Activated T-helper 1 cell treated with Interleukin-2 at 50 U/mL for 16 hours (primary cell): ENCODE results near the gene IER5L.
A peak's percentile ranks its signal among the peaks of the same experiment; 100 is the strongest.
"Not testable (repeated sequence)": the region's sequence is repeated elsewhere in the genome, so short reads cannot be mapped to it uniquely, and the experiment has no call there.

Experiments used
- DNase-seq: peaks from one replicate; pipeline ENCODE4 v3.0.0-alpha.2; 2020; ENCODE audit warnings: low read depth

Gene IER5L

DNA sequence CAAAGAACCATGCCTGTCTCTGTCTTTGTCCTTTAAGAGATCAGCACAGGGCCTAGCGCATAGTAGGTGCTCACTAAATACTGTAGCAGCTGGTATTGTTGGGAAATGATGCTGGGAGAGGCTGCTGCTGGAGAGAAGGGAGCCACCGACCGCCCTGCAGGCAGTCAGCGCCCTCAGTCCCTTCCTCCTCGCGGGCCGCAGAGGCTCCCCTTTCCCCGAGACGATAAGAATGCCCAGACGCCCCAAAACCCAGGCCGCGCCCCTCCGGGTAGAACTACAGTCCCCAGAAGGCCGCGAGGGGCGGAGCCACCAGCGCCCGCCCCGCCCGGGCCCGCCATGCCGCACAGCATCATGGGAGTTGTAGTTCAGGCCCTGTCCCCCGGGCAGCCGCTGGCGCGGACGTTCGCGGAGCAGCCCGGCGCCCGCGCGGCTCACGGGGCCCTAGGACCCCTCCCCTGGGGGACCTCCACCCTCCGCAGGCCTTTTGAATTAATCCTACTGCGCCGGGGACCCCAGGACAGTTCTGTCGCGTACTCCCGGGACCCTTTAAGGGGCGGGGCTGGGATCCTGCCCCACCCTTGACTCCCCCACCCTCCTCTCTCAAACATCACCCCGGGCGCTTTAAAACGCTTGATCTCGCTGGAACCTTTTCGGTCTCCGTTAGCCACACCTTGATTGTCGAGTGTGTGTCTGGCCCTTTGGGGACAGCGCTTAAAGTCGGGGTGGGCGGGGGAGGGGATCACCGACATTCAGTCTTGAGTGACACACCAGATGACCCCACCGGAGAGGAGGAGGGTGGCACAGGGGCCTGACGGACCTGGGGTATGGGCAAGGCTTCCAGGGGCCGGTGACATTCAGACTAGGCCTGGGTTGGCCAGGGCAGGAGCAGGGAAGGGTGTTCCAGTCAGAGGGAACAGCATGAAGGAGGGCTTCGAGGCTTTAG, 24.8 kb upstream of the IER5L start:
- peak; percentile 85 for DNase-seq

DNA sequence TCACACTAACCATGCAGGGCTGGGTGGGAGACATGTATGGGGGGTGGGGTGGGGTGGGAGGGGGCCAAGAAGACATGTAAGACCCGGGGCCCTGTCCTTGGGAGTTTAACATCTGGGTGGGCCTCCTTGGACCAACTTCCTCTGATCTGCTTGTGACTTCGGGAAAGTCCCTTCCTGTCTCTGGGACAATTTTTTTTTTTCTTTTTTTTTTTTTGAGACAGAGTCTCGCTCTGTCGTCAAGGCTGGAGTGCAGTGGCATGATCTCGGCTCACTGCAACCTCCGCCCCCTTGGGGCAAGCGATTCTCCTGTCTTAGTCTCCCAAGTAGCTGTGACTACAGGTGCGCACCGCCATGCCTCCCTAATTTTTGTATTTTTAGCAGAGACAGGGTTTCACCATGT, 23.8 kb upstream of the IER5L start:
- no peak for DNase-seq

DNA sequence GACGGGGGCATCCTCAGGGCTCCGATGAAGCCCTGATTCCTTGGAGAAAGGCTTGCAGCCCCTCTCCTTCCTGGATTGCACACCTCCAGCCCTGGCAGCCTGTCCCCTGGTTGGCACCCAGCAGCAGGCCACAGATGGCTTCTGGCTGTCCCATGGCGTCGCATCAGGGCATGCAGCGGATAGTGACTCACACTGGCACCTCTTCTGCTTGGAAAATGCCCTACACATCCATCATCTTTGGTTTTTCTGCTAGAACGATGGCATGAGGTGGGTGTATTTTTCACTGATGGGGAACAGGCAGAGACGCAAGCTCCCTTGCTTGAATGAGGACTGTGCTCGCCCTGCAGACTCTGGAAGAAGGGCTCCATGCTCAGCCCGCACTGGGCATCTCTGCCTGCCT, 23.2 kb upstream of the IER5L start:
- DNase-seq = no peak

DNA sequence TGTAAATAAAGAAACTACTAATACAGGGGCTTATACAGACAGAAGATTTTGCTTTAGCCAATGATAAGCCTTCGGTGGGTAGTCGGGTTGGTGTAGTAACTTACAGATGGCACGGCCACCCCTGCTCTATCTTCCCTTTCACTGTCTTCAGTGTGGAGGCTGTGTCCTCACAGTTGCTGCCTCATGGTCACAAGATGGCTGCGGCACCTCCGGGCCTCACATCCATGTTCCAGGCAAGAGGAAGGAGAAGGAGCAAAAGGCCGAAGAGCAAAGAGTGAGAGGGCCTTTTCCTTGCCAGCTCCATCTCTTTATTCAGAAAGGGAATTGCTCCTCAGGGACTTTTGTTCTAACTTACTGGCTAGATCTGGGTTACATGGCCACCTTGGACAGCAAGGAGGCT, 22.2 kb upstream of the IER5L start:
- no peak for DNase-seq

DNA sequence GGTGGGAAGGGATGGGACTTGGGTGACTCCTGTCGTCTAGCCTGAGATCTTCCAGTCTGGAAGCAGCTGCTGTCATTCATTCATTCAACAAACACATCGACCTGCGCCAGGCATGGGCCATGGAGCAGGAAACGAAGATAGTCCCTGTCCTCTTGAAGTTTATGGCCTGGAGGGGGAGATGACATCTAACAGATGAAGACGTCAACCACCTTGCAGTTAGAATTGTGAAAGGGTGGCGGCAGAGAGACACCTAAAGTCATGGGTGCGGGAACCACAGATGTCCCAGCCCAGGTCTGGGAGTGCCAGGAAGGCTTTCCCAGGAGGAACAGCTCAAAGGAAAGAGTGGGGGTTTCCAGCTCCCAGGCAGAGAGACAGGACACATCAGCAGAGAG, 21.0 kb upstream of the IER5L start:
- no peak for DNase-seq

DNA sequence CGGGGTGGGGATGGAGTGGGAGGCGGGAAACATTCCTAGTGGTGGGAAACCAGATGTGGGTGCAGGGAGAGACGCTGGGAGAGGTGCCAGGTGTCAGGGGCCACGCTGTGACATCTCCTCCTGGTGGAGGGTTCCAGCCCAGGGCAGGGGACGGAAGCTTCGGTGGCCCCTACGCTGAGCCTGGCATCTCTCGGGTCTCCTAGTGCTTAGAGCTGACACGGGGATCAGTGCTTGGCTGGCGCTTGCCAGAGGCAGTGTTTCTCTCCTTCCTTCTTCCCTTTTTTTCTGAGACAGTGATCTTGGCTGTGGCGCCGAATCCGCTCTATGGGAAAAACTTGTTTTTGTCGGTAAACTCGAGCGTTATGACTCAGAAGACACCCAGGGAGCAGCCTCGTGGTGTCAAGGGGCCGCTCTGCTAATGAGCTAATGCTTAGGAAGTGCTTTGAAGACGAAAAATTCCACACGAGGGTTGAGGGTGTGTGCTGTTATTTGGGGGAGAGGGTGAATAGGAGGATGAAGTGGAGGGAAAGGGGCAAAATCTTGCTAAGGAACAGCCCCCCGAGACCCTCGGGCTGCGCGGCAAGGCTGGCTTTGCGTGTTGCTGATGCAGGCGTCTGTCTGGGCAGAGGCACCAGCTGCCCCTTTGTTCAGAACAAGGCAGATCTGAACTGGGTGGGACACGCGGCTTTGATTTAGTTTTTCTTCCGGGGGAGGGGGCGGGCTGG, 20.4 kb upstream of the IER5L start:
- DNase-seq = no peak

DNA sequence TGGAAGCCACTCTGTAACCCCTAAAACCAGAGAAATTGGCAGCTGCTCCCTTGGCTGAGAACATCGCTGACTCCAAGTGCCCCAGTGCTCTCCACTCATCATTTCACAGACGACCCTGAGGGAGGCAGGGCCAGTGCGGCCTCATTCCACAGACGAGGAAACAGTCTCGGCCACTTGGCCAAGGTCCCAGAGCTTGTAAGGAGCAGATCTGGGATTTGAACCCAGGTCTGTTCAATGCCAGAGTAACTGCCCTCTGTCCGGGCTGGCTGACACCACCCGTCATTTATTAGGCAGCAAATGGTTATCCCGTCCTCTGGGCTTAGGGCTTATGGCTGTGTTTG, 19.9 kb upstream of the IER5L start:
- DNase-seq = no peak

DNA sequence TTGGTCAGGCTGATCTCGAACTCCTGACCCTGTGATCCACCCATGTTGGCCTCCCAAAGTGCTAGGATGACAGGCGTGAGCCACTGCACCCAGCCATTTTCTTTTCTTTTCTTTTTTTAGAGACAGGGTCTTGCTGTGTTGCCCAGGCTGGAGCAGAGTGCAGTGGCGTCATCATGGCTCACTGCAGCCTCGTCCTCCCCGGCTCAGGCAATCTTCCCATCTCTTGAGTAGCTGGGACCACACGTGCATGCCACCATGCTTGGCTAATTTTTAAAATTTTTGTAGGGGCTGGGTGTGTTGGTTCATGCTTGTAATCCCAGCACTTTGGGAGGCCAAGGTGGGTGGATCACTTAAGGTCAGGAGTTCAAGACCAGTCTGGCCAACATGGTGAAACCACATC, 19.0 kb upstream of the IER5L start:
- DNase-seq = not testable (repeated sequence)

DNA sequence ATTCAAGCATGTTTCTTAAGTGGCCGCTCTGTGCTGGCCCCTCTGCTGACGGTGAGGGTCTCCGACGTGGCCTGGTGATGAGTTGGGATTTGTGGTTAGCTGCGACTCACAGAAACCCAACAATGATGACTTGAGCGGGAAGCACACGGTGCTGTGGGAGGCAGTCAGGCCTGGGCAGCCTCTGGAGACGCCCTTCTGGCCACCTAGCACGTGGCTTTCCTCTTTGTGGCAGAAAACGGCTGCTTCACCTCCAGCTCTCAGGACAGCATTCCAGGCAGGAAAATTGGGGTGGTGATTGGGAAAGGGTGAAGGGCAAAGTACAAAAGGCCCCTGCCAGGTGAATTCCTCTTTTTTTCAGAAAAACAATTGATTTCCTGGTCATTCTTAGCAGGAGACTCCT, 17.5 kb upstream of the IER5L start:
- no peak for DNase-seq

DNA sequence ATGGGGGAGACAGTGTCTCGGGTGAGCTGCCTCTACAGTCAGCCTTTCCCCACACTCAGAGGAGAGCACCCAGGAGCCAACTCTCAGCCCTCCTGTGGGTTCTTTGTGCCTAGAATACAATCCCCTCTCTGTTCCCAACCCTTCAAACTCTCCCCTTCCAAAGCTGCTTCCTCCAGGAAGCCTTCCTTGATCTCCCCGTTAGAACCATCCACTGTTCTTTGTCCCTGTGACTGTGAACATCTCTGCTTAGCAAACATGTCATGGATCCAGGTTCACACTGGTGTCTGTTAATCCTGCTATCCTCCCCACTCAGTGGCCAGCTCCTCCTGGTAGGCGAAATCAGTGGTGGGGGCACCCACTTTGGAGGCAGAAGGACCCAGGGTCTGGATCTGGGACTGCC, 16.2 kb upstream of the IER5L start:
- DNase-seq = no peak

DNA sequence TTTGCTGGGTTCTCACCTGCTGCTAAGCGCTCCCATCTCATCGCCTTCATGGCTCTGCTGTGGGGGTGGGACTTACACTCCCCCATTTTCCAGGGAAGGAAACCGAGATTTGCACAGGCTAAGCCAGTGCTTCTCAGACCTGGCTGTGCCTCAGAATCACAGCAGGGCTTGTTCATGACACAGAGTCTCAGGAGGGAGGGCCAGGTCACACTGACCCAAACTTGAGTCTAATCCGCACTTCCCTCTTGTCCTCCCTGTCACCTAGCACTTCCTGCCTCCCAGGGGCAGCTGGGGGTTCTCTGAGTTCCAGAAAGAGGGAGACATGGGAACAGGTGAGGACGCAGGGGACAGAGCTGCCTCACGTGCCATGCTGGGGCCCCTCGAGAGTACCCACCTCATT, 15.6 kb upstream of the IER5L start:
- no peak for DNase-seq

DNA sequence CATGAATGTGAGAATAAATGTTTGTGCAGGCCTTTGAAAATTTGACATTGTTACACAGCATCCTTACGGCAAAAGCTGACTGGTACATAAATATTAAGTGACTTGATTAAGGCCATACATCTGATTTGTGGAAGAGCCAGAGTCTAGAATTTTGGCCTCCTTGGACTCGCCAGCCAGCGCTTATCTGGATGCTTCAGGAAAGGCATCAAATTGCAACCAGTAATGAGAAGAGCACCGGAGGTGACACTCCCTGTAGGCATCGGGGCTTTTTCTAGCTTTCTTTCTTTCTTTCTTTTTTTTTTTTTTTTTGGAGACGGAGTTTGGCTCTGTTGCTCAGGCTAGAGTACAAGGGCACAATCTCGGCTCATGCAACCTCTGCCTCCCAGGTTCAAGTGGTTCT, 13.2 kb upstream of the IER5L start:
- no peak for DNase-seq

DNA sequence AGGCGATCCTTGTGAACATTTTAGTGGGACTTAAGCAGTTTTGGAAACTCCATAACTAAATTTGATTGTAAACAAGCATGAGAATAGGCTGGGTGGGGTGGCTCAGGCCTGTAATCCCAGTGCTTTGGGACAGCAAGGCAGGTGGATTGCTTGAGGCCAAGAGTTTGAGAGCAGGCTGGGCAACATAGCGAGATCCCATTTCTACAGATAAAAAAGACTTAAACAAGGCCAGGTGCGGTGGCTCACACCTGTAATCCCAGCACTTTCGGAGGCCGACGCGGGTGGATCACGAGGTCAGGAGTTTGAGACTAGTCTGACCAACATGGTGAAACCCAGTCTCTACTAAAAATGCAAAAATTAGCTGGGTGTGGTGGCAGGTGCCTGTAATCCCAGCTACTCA, 11.9 kb upstream of the IER5L start:
- DNase-seq = not testable (repeated sequence)

DNA sequence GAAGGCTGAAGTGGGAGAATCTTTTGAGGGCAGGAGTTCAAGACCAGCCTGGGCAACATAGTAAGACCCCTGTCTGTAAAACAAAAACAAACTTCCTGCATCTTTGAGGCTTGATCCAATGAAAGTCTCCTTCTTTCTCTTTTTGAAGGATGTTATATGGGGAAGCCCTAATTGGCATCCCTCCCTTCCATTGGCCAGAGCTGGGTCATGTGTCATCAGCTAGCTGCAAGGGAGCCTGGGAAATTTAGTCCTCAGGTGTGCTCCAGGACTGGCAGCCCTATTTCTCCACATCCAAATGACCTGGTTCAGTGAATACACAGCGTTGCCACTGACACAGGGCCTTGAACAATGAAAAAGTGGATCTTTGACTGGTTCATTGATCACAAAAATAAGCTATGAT, 9.0 kb upstream of the IER5L start:
- no peak for DNase-seq

DNA sequence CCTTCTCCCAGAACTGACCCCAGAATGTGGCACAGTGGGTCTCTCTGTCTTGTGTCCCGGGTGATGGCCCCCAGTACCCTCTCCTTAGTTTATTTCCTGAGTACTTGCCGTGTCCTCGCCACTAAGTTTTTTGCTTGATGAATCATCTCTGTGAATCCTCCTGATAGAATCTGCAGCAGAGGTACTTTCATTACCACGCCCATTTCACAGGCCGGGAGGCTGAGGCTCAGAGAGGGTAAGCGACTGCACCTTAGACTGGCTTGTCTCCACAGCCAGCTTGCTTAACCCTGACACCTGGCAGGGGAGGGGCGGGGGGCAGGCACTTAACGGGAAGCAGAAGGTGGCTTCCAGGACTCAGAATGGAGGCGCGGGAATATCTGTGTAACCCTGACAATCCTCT, 7.9 kb upstream of the IER5L start:
- DNase-seq = no peak

DNA sequence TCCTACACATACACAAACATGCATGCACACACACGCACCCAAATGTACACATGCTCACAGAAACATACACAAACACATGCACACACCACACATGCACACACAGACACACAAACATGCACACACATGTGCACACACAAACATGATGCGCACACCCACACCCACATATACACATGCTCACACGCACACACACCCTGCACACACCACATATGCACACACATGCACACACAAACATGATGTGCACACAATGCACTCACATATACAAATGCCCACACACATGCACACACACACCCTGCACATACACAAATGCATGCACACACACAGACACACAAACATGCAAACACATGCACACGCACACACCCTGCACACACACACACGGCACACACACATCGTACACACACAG, 7.3 kb upstream of the IER5L start:
- no peak for DNase-seq

DNA sequence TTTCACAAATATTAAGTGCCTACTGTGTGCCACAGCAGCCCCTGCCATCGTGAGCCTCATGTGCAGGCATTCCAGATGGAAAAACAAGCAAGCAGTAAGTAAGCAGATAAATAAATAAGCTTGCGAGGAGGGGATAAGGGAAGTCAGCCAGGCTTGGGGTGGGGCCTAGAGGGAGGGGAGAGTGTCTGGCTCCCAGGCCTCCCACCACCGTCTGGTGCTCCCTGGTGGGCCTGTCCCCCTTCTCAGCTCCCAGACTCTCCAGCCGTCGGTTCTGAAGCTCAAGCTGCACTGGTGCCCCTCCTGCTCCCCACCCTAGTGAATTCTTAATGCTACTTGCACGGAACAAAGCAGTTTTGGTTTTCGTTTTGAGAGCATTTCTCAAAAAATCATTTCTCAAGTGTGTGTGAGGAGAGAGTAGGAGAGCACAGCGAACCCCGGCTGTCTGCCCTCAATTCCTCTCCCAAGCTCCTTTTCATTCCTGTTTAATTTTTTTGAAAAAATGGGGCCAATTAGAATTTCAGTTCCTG, 6.6 kb upstream of the IER5L start:
- DNase-seq = no peak

DNA sequence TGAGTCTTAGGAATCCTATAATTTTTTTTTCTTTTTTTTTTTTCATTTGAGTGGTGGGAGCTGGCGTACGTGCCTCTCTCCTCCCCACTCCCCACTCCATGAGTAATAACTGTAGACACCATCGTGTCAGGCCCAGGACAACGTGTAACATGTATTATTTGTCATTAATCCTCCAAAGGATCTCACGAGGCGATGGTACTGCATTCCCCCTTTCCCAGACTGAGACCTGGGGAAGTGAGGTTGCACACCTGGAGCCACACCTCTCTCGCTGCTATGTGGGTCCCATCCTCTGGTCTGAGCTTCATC, 6.1 kb upstream of the IER5L start:
- DNase-seq = no peak

DNA sequence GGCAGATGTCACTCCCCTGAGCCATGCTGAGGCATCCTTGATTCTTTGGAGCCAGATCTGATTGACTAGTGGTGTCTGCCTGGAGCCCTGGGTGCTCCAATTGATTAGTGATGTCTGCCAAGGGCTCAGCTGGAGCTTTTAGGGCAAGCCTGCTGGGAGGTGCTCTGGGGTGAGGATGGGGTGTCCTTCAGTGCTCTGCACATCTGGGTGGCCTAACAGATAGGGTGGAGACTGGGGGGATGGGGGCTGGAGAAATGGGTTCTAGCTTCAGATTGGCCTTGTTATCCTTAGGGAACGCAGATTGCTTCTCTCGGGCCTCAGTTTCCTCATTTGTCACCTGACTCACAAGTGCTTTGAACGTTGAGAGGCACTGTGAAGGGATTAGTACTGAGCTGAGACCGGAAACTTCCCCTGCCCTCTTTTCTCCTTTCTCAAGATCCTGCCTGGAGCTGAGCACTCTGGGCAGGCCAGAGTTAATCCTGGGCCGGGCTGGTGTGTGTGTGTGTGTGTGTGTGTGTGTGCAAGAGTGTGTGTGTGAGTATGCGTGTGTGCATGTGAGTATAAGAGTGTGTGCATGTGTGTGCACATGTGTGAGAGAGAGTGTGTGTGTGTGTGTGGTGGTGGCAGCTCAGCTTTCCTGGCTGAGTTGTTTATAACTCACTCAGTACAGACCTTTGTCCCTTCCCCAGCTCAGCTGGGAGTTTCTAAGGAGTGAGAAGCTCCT, 5.6 kb upstream of the IER5L start:
- DNase-seq = no peak

DNA sequence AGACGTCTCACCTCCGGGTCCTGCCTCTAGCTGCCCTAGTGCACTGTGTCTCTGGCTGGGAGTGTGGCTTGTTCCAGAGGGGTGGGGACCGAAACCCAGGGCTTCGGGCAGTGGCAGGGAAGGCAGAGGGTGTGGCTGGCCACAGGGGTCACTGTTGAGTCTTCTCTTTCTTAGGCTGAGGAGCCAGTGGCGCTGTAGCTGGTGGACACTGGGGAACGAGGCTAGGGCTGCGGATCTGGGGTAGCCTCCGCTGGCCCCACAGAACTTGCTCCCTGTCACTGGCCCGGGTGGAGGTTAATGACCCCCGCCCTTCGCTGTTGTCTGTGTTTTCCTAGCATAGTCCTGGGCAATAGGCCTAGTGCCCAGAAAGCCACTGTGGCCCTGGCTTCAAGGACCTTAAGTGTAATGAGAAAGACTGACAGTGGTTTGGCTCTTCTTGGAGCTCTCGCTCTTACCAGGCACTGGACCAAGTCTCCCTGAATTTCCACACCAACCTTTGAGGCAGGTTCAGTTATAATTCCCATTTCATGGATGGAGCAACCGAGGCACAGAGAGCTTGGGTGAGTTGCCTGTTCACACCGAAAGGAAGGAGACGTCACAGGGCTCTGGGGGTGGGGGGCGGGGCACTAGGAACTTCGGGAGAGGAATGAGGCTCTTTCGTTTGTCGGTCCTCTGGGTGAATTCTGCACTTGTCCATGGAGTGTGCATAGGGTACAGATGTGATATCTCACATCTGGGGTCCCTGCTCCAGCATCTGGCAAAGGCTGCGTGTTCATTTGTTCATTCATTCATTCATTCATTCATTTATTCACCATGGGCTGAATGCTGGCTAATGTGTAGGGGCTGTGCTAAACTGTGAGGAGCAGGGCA, 4.8 kb upstream of the IER5L start:
- no peak for DNase-seq

DNA sequence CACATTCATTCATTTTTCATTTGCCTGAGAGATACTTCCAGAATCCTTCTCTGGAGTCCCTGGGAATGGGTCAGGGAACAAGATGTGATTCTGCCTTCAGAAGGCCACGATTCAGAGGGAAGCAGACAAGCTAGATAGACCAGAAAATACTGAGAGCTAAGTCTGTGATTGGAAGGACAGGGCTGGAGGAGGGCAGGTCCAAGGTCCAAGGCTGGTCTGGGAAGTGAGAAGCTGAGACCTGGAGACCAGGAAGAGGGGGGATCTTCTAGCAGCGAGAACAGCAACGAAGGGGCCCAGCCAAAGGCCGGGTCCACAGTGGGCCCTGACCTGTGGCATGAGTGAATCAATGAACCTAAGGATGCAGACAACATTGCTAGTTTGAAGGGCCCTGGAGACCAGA, 4.1 kb upstream of the IER5L start:
- DNase-seq = no peak

DNA sequence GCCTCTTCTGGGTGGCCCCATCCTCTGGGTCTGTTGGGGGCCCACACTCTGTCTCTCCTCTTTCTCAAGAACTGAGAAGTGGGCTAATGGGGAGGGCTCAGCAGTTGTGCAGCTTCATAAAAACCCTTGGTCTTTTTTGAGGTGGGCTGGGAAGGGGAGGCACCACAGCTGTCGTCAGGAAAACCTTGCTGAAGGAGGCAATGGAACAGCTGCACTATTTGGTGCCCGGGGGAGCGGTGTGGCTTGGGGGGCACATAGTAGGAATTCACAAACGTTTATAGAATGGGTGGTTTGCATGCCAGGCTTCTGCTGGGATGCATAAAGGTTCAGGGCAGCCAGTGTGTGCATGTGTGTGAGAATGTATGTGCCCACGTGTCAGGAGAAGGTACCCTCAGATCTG, 3.2 kb upstream of the IER5L start:
- DNase-seq = no peak
